ENCODE results near the gene PCBP1. TPM values are rescaled to one million over a fixed set of nuclear protein-coding genes. Genes with fewer than 3 reads are reported as not detected.
A peak's percentile ranks its signal among the peaks of the same experiment; 100 is the strongest.

The PCBP1 gene
- total and polyA plus RNA-seq, 7 donors, result 423 to 746 (median 530) TPM

- Histone ChIP-seq H3K27ac (peak overlapping the region; percentile 63), H3K36me3 (ENCODE audit: insufficient read depth in 1 of 2, low read depth in 1 of 2) (no peaks in the 10 kb centered on the region), H3K4me1 (peaks cover 13% of the 10 kb centered on the region), H3K27me3 (ENCODE audit: insufficient read depth in 3 of 3, low read length in 2 of 3) (no peaks in the 10 kb centered on the region), H3K4me3 (no peak overlapping the region), H3K9me3 (no peaks in the 10 kb centered on the region)
- ATAC-seq (peak; percentile 5 to 74 (median 36)), DNase-seq (no peak)
- intact Hi-C loops (cut with DNase I), result no loop called here
- 68 to 79% (median 68%) methylated on average over 5 of the region's 5 CpGs for WGBS, 3 donors
- no peak for TF ChIP-seq CTCF (IDR thresholded peaks at IDR 0.05)
These were observed 7.1 kb downstream of the PCBP1 start for GRCh38 chr2:70094171-70094977.

- WGBS, 3 donors, result 36 to 45% (median 38%) methylated on average over 5 of the region's 5 CpGs
These were observed 7.9 kb downstream of the PCBP1 start for GRCh38 chr2:70094978-70095719.

GRCh38 chr2:70095720-70096670 is 8.7 kb downstream of the PCBP1 start:
- Histone ChIP-seq H3K36me3 (ENCODE audit: insufficient read depth in 1 of 2, low read depth in 1 of 2) (no peaks in the 10 kb centered on the region), H3K4me3 (no peak overlapping the region), H3K4me1 (peaks cover 6% of the 10 kb centered on the region), H3K27me3 (ENCODE audit: insufficient read depth in 3 of 3, low read length in 2 of 3) (no peaks in the 10 kb centered on the region), H3K27ac (peak overlapping the region; percentile 63), H3K9me3 (no peaks in the 10 kb centered on the region)
- intact Hi-C loops (cut with DNase I), result no loop called here
- WGBS, 3 donors, result 90 to 93% (median 91%) methylated on average over 16 of the region's 16 CpGs
- no peak for TF ChIP-seq CTCF (IDR thresholded peaks at IDR 0.05)
- no peak for DNase-seq
- peak in 1 of 4 donors; percentile 21 for ATAC-seq

More at GRCh38 chr2:70094978-70095719, 7.9 kb downstream of the PCBP1 start:
- Histone ChIP-seq H3K9me3 (no peaks in the 10 kb centered on the region), H3K4me1 (peaks cover 7% of the 10 kb centered on the region), H3K4me3 (no peak overlapping the region), H3K36me3 (ENCODE audit: insufficient read depth in 1 of 2, low read depth in 1 of 2) (no peaks in the 10 kb centered on the region), H3K27ac (peak overlapping the region; percentile 63), H3K27me3 (ENCODE audit: insufficient read depth in 3 of 3, low read length in 2 of 3) (no peaks in the 10 kb centered on the region)
- ATAC-seq (peak; percentile 19 to 63 (median 38)), DNase-seq (no peak)
- intact Hi-C loops (cut with DNase I), result no loop called here
- TF ChIP-seq CTCF (IDR thresholded peaks at IDR 0.05), result no peak

GRCh38 chr2:70098032-70098431 is 10.8 kb downstream of the PCBP1 start:
- DNase-seq (no peak), ATAC-seq (no peak)
- Histone ChIP-seq H3K36me3 (ENCODE audit: insufficient read depth in 1 of 2, low read depth in 1 of 2) (no peaks in the 10 kb centered on the region), H3K27me3 (ENCODE audit: insufficient read depth in 3 of 3, low read length in 2 of 3) (no peaks in the 10 kb centered on the region), H3K4me1 (peaks cover 6% of the 10 kb centered on the region), H3K27ac (no peak overlapping the region), H3K4me3 (no peak overlapping the region), H3K9me3 (no peaks in the 10 kb centered on the region)
- 87 to 95% (median 93%) methylated on average over 4 of the region's 4 CpGs for WGBS, 3 donors
- no peak for TF ChIP-seq CTCF (IDR thresholded peaks at IDR 0.05)
- intact Hi-C loops (cut with DNase I), result no loop called here

Data from psoas muscle (tissue), 8 donors.